Muscle of arm (tissue), 14 donors: Measurements from ENCODE around the gene MAGEE2. TPM values are rescaled to one million over a fixed set of nuclear protein-coding genes. Genes with fewer than 3 reads are reported as not detected.
"Not testable (repeated sequence)": the region's sequence is repeated elsewhere in the genome, so short reads cannot be mapped to it uniquely, and the experiment has no call there.

Experiments
- DNase-seq: peaks from one replicate; pipeline ENCODE4 v3.0.0-alpha.2; 2013
- long read RNA-seq, 11 donors: transcript quantifications; one replicate each; lab custom pipeline, GENCODE V29; 2026
- polyA plus RNA-seq, 12 donors: library from polyadenylated mRNA; unstranded; fragments of 120-200 nt; gene quantifications; one replicate each; pipeline ENCODE4 v1.2.1, GENCODE V29; 2013; ENCODE audit not compliant: insufficient read length in 12 of 12

The MAGEE2 gene, protein sequence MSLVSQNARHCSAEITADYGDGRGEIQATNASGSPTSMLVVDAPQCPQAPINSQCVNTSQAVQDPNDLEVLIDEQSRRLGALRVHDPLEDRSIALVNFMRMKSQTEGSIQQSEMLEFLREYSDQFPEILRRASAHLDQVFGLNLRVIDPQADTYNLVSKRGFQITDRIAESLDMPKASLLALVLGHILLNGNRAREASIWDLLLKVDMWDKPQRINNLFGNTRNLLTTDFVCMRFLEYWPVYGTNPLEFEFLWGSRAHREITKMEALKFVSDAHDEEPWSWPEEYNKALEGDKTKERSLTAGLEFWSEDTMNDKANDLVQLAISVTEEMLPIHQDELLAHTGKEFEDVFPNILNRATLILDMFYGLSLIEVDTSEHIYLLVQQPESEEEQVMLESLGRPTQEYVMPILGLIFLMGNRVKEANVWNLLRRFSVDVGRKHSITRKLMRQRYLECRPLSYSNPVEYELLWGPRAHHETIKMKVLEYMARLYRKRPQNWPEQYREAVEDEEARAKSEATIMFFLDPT
- under 1 TPM in 10 of 12 donors, not detected in 2; 0.08 to 0.75 (median 0.48) TPM for polyA plus RNA-seq
- long read RNA-seq, donor 1 = 0 reads
- long read RNA-seq, donor 2, partial matches to known transcripts = 0 of 1 reads
- long read RNA-seq, donor 2, other reads (novel, unspliced or antisense) = 0 of 1 reads
- long read RNA-seq, donor 3 = 0 reads
- long read RNA-seq, donor 4, partial matches to known transcripts = 0 of 1 reads
- long read RNA-seq, donor 4, other reads (novel, unspliced or antisense) = 0 of 1 reads
- long read RNA-seq, donor 5 = 0 reads
- long read RNA-seq, donor 6 = 0 reads
- long read RNA-seq, donor 7 = 0 reads
- long read RNA-seq, donor 8 = 0 reads
- long read RNA-seq, donor 9 = 0 reads
- long read RNA-seq, donor 10 = 0 reads
- long read RNA-seq, donor 11 = 0 reads

DNA sequence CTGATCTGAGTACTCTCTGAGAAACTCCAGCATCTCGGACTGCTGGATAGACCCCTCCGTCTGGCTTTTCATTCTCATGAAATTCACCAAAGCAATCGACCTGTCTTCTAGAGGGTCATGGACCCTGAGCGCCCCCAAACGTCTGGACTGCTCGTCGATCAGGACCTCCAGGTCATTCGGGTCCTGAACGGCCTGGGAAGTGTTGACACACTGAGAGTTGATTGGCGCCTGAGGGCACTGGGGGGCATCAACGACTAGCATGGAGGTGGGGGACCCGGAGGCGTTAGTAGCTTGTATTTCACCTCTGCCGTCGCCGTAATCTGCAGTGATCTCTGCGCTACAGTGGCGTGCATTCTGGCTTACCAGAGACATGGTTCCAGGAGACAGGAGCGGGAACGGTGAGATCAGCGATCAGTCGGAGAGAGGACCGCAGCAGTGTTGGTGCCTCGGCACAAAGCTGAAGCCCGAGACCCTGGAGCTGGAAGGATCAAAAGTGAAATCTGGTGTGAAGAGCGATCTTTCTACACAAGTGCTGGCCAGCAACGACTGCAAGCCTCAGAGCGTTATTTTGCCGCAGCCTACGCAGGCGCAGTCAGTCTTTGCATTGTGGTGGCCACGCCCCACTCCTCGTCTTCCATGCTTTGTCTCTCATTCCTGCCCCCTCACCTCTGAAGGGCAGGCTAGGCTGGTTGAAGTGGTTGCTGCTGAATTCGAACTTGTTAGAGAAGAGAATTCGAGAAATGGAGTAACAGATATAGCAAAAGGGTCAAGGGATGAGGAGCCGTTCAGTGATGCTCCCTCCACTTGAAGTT, at the start of gene MAGEE2:
MAGEE2 (minus strand) TSS at position 575 of the 812 bp plus-strand sequence; CDS start at position 372, 203 bp downstream.
- DNase-seq = peak; percentile 21

- no peak for DNase-seq
These were observed 1.2 kb upstream of the MAGEE2 start for GRCh38 chrX:75786290-75786689.

GRCh38 chrX:75781611-75782010, 3.4 kb downstream of the MAGEE2 start:
- DNase-seq = peak; percentile 36

DNA sequence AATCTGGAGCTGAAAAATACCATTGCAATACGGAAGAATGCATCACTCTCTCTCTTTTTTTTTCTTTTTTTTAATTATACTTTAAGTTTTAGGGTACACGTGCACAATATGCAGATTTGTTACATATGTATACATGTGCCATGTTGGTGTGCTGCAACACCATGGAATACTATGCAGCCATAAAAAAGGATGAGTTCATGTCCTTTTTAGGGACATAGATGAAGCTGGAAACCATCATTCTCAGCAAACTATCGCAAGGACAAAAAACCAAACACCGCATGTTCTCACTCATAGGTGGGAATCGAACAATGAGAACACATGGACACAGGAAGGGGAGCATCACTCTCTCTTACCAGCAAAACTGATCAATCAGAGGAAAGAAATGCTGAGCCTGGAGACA, 17.0 kb downstream of the MAGEE2 start:
- not testable (repeated sequence) for DNase-seq

DNA sequence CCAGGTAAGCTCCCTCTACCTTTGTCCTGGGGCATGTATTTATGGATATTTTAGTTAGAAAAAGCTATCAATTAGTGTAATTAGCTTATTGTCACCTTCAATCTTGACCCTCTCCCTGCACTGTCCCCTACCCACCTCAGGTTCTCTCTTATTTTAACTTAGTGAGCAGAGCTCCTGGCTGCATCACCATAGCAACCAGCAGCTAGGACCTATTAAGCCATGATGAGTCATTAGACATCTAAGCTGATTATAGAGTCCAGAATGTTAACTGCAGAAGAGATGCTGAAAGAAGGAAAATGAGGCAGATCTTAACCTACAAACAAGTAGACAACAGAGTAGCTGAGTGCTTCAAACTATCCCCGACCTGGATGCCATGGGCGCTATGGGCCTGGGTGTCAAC, 36.6 kb downstream of the MAGEE2 start:
- no peak for DNase-seq

- peak; percentile 22 for DNase-seq
These were observed 38.0 kb downstream of the MAGEE2 start for GRCh38 chrX:75746891-75747639.
